Keratinocyte (primary cell): ENCODE measurements around the gene DAO.

Experiments
- CTCF ChIP-seq, 3 experiments: IDR thresholded peaks in 1 of 3; conservative IDR thresholded peaks in 1 of 3; optimal IDR thresholded peaks in 1 of 3; 2 replicates in 2 of 3; 3 replicates in 1 of 3; pipeline versions ENCODE3 to v1.5.1; 2011; ENCODE audit warnings: low read length in 3 of 3, mild to moderate bottlenecking in 3 of 3, moderate library complexity in 2 of 3, control low read depth in 1 of 3, inconsistent platforms in 1 of 3; ENCODE audit not compliant: insufficient read depth in 2 of 3; ENCODE audit errors: extremely low read depth in 1 of 3
- EZH2 ChIP-seq: IDR thresholded peaks from one replicate; pipeline ENCODE4 v1.6.1; 2012; ENCODE audit warnings: inconsistent platforms, mild to moderate bottlenecking, low read length, moderate library complexity

GRCh38 chr12:108921946-108922345 lies 42.1 kb downstream of the DAO start:
- TF ChIP-seq CTCF (optimal IDR thresholded peaks at IDR 0.05 in 1 of 3, IDR thresholded peaks at IDR 0.05 in 1 of 3, conservative IDR thresholded peaks at IDR 0.05 in 1 of 3; ENCODE audit: extremely low read depth in 1 of 3, insufficient read depth in 2 of 3, low read length in 3 of 3) (no peak), EZH2 (no peak)
